ENCODE data around the gene SPATA31E1. TPM values are rescaled to one million over a fixed set of nuclear protein-coding genes. Genes with fewer than 3 reads are reported as not detected.
"Not testable (repeated sequence)": the region's sequence is repeated elsewhere in the genome, so short reads cannot be mapped to it uniquely, and the experiment has no call there.

The SPATA31E1 gene
- total RNA-seq, 2 experiments from 2014 or later = not detected

DNA sequence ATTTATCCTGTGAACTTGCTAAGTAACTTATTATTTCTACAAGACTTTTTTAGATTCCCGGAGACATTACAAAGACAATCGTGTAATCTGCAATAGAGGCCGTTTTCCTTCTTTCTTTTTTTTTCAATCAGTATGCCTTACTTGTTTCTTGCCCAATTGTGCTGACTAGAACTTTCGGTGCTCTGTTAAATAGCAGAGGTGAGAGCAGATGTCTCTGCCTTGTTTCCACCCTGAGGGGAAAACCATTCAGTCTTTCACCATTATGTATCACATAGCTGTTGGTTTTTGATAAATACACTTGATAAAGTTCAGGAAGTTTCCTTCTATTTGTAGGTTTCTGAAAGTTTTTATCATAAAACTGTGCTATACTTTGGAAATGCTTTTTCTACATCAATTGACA lies 10.3 kb downstream of the SPATA31E1 start:
- CTCF ChIA-PET = no interaction called here
- Mint-ChIP-seq H3K4me1 (ENCODE audit: low read depth) (no peaks in the 10 kb centered on the region), H3K4me3 (no peak overlapping the region), H3K27me3 (peaks cover 9% of the 10 kb centered on the region), H3K9me3 (peaks cover 3% of the 10 kb centered on the region), H3K36me3 (ENCODE audit: low read depth) (no peaks in the 10 kb centered on the region), H3K27ac (no peak overlapping the region)
- ATAC-seq (no peak), DNase-seq (no peak)
- intact Hi-C loops (cut with micrococcal nuclease) = no loop called here
- POLR2A ChIA-PET = no interaction called here
- TF ChIP-seq CTCF (IDR thresholded peaks at IDR 0.05) = no peak

DNA sequence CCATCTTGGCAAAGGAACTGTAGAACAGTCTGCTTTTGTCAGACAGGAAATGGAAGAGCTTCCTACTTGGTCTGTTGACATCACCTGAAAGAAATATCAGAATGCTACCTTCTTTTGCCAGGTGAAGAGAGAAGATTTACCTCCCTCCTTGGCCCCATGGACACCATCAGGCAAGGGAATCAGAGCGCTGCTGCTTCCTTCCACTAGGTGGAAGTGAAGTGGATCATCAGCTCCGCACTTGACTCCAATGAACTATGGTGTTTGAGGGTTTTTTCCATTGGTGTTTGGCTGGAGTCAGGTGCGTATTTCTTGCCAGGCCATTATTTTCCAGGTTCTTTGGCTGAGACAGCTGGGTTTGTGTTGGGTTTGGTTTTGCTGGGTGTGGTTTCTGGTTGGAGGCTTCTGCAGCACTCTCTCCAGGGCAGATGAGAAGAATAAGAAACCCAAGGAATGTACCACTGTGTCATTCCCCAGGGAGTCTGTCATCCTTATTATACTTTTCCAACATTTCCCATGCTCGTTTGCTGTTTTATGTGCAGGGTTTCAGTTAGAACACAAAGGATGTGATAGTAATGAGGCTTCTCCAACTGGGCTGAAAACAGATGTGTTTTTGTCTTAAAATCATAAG lies 12.4 kb downstream of the SPATA31E1 start:
- H3K4me1 Mint-ChIP-seq (ENCODE audit: low read depth) = no peaks in the 10 kb centered on the region
- ATAC-seq = no peak
- H3K27me3 Mint-ChIP-seq = peaks cover 11% of the 10 kb centered on the region
- POLR2A ChIA-PET = no interaction called here
- no peak for DNase-seq
- no peak for TF ChIP-seq CTCF (IDR thresholded peaks at IDR 0.05)
- H3K36me3 Mint-ChIP-seq (ENCODE audit: low read depth) = no peaks in the 10 kb centered on the region
- intact Hi-C loops (cut with micrococcal nuclease) = no loop called here
- no peak overlapping the region for H3K4me3 Mint-ChIP-seq
- CTCF ChIA-PET = interaction anchor here (1.2 kb wide), 1 partner anchor 13 kb away, joined by 3 read pairs; no protein-coding TSS in a partner anchor
- H3K27ac Mint-ChIP-seq = no peak overlapping the region
- peaks cover 4% of the 10 kb centered on the region for H3K9me3 Mint-ChIP-seq

DNA sequence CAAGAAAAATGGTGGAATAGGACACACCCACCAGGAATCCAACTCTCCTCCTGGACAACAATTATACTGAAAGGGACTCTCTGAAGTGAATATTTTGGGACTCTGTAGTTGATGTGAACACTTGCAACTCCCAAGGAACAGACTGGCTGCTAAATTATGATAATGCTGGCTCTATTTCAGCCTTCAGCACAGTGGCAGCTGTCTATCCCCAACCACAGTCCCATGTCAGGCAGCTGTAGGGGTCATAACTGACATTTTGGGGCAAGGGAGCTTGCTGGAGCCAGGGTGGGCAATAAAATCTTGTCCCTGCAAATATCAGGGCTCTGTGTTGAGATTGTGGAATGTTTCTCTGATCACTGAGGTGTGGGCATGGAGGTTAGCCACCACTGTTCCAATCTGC lies 14.2 kb downstream of the SPATA31E1 start:
- Mint-ChIP-seq H3K27me3 (peaks cover 11% of the 10 kb centered on the region), H3K4me1 (ENCODE audit: low read depth) (no peaks in the 10 kb centered on the region), H3K27ac (no peak overlapping the region), H3K36me3 (ENCODE audit: low read depth) (peaks cover 2% of the 10 kb centered on the region), H3K9me3 (peaks cover 10% of the 10 kb centered on the region), H3K4me3 (no peak overlapping the region)
- ATAC-seq = no peak
- no peak for TF ChIP-seq CTCF (IDR thresholded peaks at IDR 0.05)
- DNase-seq = no peak
- CTCF ChIA-PET = no interaction called here
- POLR2A ChIA-PET = no interaction called here
- intact Hi-C loops (cut with micrococcal nuclease) = no loop called here

DNA sequence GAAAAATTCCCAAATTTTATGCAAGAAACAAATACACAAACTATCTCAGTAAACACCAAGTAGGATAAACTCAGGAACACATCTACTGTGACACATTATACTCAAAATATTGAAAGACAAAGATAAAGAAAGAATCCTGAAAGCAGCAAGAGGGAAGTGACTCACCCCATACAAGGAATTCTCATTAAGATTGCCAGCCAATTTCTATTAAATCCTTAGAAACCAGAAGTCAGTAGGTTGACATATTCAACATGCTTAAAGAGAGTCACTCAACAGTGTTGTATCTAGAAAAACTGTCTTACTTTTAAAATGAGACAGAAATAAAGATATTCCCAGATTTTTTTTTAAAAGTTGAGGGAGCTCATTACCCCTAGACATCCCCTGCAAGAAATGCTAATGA lies 15.5 kb downstream of the SPATA31E1 start:
- Mint-ChIP-seq H3K27ac (no peak overlapping the region), H3K27me3 (peaks cover 11% of the 10 kb centered on the region), H3K36me3 (ENCODE audit: low read depth) (peaks cover 2% of the 10 kb centered on the region), H3K4me3 (no peak overlapping the region), H3K4me1 (ENCODE audit: low read depth) (no peaks in the 10 kb centered on the region), H3K9me3 (peaks cover 10% of the 10 kb centered on the region)
- ChIA-PET CTCF (no interaction called here), POLR2A (no interaction called here)
- DNase-seq (no peak), ATAC-seq (no peak)
- no peak for TF ChIP-seq CTCF (IDR thresholded peaks at IDR 0.05)
- intact Hi-C loops (cut with micrococcal nuclease) = no loop called here

DNA sequence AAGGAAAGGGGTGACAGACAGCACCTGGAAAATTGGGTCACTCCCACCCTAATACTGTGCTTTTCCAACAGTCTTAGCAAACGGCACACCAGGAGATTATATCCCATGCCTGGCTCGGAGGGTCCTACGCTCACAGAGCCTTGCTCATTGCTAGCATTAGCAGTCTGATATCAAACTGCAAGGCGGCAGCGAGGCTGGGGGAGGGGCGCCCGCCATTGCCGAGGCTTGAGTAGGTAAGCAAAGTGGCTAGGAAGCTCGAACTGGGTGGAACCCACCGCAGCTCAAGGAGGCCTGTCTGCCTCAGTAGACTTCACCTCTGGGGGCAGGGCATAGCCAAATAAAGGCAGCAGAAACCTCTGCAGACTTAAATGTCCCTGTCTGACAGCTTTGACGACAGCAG lies 19.7 kb downstream of the SPATA31E1 start:
- POLR2A ChIA-PET; H3K4me1 Mint-ChIP-seq (ENCODE audit: low read depth); intact Hi-C loops (cut with micrococcal nuclease); H3K36me3 Mint-ChIP-seq (ENCODE audit: low read depth); H3K27ac Mint-ChIP-seq; H3K4me3 Mint-ChIP-seq; DNase-seq; ATAC-seq; CTCF ChIA-PET; H3K27me3 Mint-ChIP-seq: not testable (repeated sequence)
- H3K9me3 Mint-ChIP-seq = peaks cover 16% of the 10 kb centered on the region
